ENCODE data around the gene CNGB1. TPM values are rescaled to one million over a fixed set of nuclear protein-coding genes. Genes with fewer than 3 reads are reported as not detected.

The CNGB1 gene
- total and polyA plus RNA-seq, 2 of the 13 experiments (the other 11 are each of a cell fraction or from before 2014, with no cell fraction given), result 0.02 to 0.15 TPM

- TF ChIP-seq POLR2A (IDR thresholded peaks at IDR 0.05; ENCODE audit: insufficient read depth in 1 of 2, low read depth in 2 of 2, low read length in 2 of 2), result no peak
- peak; percentile 12; the same call in 1 of the 2 replicates for TF ChIP-seq ZNF263 (CRISPR knock-in tag; IDR thresholded peaks at IDR 0.05)
- no peak for TF ChIP-seq SMAD1 (CRISPR knock-in tag; IDR thresholded peaks at IDR 0.05; ENCODE audit: borderline replicate concordance, low read depth)
- TF ChIP-seq CTCF (CRISPR knock-in tag; IDR thresholded peaks at IDR 0.05), result peak; percentile 65
- TF ChIP-seq HOXA7 (CRISPR knock-in tag; IDR thresholded peaks at IDR 0.05), result no peak
- 0 out of 2 replicates have a peak, but pooled peaks have one; percentile 31 for TF ChIP-seq MYC (CRISPR knock-in tag; IDR thresholded peaks at IDR 0.05; ENCODE audit: borderline replicate concordance)
- TF ChIP-seq ELF3 (CRISPR knock-in tag; IDR thresholded peaks at IDR 0.05), result no peak
- 0 out of 2 replicates have a peak, but pooled peaks have one; percentile 13 for TF ChIP-seq RXRA (CRISPR knock-in tag; IDR thresholded peaks at IDR 0.05)
- no peak for TF ChIP-seq GZF1 (CRISPR knock-in tag; IDR thresholded peaks at IDR 0.05)
- no peak for TF ChIP-seq SIN3A (IDR thresholded peaks at IDR 0.05; ENCODE audit: borderline replicate concordance, low read depth, low read length)
These were observed 31.7 kb downstream of the CNGB1 start (continued) for GRCh38 chr16:57938936-57939871.

- H3K79me2 ChIP-seq (ENCODE audit: insufficient read depth, low read length), result no peaks in the 10 kb centered on the region
- WGBS (ENCODE audit: low lambda C conversion rate), result 77% methylated on average over 6 of the region's 6 CpGs
- in situ Hi-C loops (cut with HindIII; ENCODE audit: extremely low pct_ligation_motif_present, low pct_unique_long_range_greater_than_20kb) (no loop called here), intact Hi-C loops (cut with micrococcal nuclease; ENCODE audit: unreplicated experiment) (no loop called here)
- no peak overlapping the region for H3K27ac ChIP-seq (ENCODE audit: extremely low read length, insufficient read depth, low read length)
- H3K4me2 ChIP-seq (ENCODE audit: low read depth, low read length), result no peak overlapping the region
- no peak overlapping the region for H3K4me3 ChIP-seq (replicated peaks in 1 of 3; ENCODE audit: insufficient read depth in 1 of 3, low read depth in 2 of 3, low read length in 3 of 3)
- BruUV-seq (replicated peaks), result no TSS peak
- peaks cover 13% of the 10 kb centered on the region for H3K4me1 ChIP-seq (ENCODE audit: insufficient read depth, low read length)
- H3K36me3 ChIP-seq (replicated peaks in 1 of 2; ENCODE audit: control insufficient read depth in 1 of 2, insufficient read depth in 2 of 2, low read length in 2 of 2), result no peaks in the 10 kb centered on the region
- peaks cover 0 to 45% of the 10 kb centered on the region in 2 experiments; a peak in 3 of 5 replicates for H3K27me3 ChIP-seq (ENCODE audit: control insufficient read depth in 1 of 2, insufficient read depth in 2 of 2, low read length in 2 of 2)
- H3K9ac ChIP-seq (ENCODE audit: insufficient read depth, low read depth, low read length), result no peak overlapping the region
- FAIRE-seq (no peak), DNase-seq (ENCODE audit: low spot score) (no peak), ATAC-seq (no peak)
- H3K9me3 ChIP-seq (ENCODE audit: low read length), result no peaks in the 10 kb centered on the region
- ChIA-PET POLR2A (no interaction called here), CTCF (ENCODE audit: low intra/inter-chr PET ratio, low total read pairs) (no interaction called here)
- TF ChIP-seq NPAS2 (CRISPR knock-in tag; IDR thresholded peaks at IDR 0.05; ENCODE audit: borderline replicate concordance), result no peak
- peak; percentile 77 for TF ChIP-seq ZNF629 (CRISPR knock-in tag; conservative IDR thresholded peaks at IDR 0.05)
- peak; percentile 35; the same call in 1 of the 2 replicates for TF ChIP-seq ZMYM3 (CRISPR knock-in tag; IDR thresholded peaks at IDR 0.05)
- no peak overlapping the region for H2AFZ ChIP-seq (ENCODE audit: low read length)
- H4K20me1 ChIP-seq (ENCODE audit: insufficient read depth, low read length), result no peaks in the 10 kb centered on the region
These were observed 32.4 kb downstream of the CNGB1 start for GRCh38 chr16:57938484-57938883.

Data from HepG2 (cell line).